ENCODE data around the gene C1orf198. TPM values are rescaled to one million over a fixed set of nuclear protein-coding genes. Genes with fewer than 3 reads are reported as not detected.

Gene C1orf198
- total and polyA plus RNA-seq, 11 donors = 23.1 to 145 (median 63.8) TPM

DNA sequence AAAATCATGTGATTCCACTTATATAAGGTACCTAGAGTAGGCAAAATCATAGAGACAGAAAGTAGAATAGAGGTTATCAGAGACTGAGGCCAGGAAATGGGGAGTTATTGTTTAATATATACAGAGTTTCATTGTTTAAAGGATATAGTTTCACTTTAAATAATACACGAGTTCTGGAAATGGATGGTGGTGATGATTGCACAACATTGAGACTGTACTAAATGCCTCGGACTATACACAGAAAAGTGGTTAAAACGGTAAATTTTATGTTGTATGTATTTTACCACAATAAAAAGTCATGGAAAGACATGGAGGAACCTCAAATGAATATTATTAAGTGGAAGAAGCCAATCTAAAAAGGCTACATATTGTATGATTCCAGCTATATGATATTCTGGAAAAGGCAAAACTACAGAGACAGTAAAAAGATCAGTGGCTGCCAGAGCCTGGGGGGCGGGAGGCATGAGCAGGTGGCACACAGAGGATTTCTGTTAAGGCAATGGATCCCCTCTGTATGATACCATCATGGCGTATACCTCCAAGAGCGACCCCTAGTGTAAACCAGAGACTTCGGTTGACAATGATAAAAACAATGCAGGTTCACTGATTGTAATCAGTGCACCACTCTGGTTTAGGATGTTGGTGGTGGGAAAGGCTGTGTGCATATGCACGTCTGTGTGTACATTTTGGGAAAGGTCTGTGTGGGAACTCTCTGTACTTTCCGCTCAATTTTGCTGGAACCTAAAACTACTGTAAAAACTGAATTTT lies 7.5 kb downstream of the C1orf198 start:
- H3K27ac ChIP-seq = peak overlapping the region in 7 of 12 donors; percentile 13 to 92 (median 46)
- TF ChIP-seq, protein P1, sequence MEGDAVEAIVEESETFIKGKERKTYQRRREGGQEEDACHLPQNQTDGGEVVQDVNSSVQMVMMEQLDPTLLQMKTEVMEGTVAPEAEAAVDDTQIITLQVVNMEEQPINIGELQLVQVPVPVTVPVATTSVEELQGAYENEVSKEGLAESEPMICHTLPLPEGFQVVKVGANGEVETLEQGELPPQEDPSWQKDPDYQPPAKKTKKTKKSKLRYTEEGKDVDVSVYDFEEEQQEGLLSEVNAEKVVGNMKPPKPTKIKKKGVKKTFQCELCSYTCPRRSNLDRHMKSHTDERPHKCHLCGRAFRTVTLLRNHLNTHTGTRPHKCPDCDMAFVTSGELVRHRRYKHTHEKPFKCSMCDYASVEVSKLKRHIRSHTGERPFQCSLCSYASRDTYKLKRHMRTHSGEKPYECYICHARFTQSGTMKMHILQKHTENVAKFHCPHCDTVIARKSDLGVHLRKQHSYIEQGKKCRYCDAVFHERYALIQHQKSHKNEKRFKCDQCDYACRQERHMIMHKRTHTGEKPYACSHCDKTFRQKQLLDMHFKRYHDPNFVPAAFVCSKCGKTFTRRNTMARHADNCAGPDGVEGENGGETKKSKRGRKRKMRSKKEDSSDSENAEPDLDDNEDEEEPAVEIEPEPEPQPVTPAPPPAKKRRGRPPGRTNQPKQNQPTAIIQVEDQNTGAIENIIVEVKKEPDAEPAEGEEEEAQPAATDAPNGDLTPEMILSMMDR (IDR thresholded peaks at IDR 0.05) = no peak
- TF ChIP-seq POLR2A (IDR thresholded peaks at IDR 0.05) = no peak
- H3K4me1 ChIP-seq = peaks cover 7 to 98% (median 72%) of the 10 kb centered on the region in 12 donors
- no peaks in the 10 kb centered on the region for H3K27me3 ChIP-seq
- DNase-seq = no peak
- peaks cover 0 to 4% (median 0%) of the 10 kb centered on the region in 9 donors for H3K36me3 ChIP-seq
- ATAC-seq = no peak
- intact Hi-C loops (cut with DNase I) = loop anchor here in 3 of 10 donors (5.0 to 10.0 kb wide), 2 partner anchors 34 to 56 kb away; no protein-coding TSS in a partner anchor
- 85 to 92% (median 90%) methylated on average over 9 of the region's 9 CpGs for WGBS, 4 donors
- H3K9me3 ChIP-seq = no peaks in the 10 kb centered on the region
- H3K4me3 ChIP-seq = no peak overlapping the region

DNA sequence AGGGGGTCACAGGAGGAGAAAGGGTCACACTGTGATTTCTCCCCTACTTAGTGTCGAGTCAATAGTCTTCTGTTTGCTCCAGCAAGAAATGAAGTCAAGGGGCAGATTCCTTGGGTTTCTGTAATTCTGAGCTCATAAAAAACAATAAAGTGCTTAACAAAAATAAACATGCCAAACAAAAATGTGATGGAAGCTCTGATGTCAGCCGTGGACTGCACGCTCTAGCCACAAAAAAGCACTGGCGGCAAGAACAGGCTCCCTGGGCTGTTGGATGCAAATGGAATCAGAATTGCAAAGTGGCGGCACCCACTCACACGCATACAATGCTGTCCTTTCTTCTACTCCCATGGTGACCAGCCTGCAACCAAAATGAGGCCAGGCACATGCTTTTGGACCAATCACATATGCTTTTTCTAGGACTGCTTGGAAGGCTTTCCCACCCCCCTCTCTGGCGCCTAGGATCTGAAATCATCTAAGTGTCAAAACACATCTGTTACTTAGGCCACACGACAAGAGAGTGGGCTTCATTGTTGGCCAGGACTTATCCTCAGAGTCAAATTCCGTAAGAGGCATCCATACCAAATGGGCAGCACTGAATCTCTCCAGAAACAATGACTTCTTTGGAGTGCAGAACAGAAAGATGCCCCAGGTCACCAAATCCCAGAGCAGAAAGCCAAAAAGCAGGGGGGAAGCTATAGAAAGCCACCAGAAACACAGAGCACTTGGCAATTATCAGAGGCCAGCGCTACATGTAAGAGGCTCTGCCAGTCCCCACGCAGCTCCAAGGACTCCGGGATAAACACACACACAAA lies 9.2 kb downstream of the C1orf198 start:
- H3K4me3 ChIP-seq = no peak overlapping the region
- DNase-seq (peak in 1 of 5 donors; percentile 52), ATAC-seq (peak; percentile 27 to 44 (median 34))
- intact Hi-C loops (cut with DNase I) = no loop called here
- 55 to 64% (median 59%) methylated on average over 12 of the region's 12 CpGs for WGBS, 4 donors
- H3K9me3 ChIP-seq = no peaks in the 10 kb centered on the region
- peaks cover 0 to 94% (median 58%) of the 10 kb centered on the region in 12 donors for H3K4me1 ChIP-seq
- H3K27me3 ChIP-seq = no peaks in the 10 kb centered on the region
- peak overlapping the region in 9 of 12 donors; percentile 6 to 64 (median 28) for H3K27ac ChIP-seq
- peaks cover 0 to 18% (median 9%) of the 10 kb centered on the region in 9 donors for H3K36me3 ChIP-seq
- no peak for TF ChIP-seq POLR2A (IDR thresholded peaks at IDR 0.05)
- TF ChIP-seq, protein P1 (IDR thresholded peaks at IDR 0.05) = no peak

DNA sequence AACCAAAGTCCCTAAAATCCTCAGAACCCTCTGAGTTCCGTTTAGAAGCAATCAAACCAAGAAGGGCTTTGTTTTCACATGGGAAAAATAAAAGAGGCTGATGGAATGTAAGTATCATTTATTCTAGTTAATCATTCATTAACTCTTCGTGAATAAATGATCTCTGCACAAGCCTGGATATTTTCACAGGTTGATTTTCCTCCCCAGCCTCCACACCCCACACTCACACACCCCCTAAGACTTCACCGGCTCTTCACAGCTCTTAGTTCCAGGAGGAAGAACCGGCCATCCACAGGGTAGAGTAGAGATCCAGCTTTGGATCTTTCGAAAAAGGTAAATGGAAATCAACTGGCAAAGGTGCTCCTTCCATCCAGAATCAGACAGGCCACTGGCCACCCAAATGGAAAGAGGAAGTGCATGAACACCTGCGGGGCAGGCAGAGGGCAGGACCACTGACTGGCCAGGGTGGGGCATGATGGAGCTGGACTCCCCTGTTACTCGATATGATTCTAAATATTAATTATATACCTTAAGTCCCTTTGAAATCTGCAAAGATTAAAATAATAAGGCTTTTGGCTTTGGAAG lies 10.0 kb downstream of the C1orf198 start:
- 90 to 92% (median 91%) methylated on average over 7 of the region's 7 CpGs for WGBS, 4 donors
- H3K4me1 ChIP-seq = peaks cover 0 to 90% (median 52%) of the 10 kb centered on the region in 12 donors
- H3K27me3 ChIP-seq = no peaks in the 10 kb centered on the region

More for the DNA sequence above, 10.0 kb downstream of the C1orf198 start:
- DNase-seq (no peak), ATAC-seq (no peak)
- intact Hi-C loops (cut with DNase I) = no loop called here
- Histone ChIP-seq H3K27ac (peak overlapping the region in 5 of 12 donors; percentile 22 to 64 (median 52)), H3K9me3 (peaks cover 0 to 3% (median 0%) of the 10 kb centered on the region in 12 donors), H3K36me3 (peaks cover 0 to 26% (median 11%) of the 10 kb centered on the region in 9 donors), H3K4me3 (no peak overlapping the region)
- no peak for TF ChIP-seq POLR2A (IDR thresholded peaks at IDR 0.05)
- TF ChIP-seq, protein P1 (IDR thresholded peaks at IDR 0.05) = no peak

All from heart left ventricle (tissue), 16 donors.